ENCODE measurements around the gene SCNN1A. TPM values are rescaled to one million over a fixed set of nuclear protein-coding genes. Genes with fewer than 3 reads are reported as not detected.

SCNN1A gene
- total and polyA plus RNA-seq, 2 of the 13 experiments (the other 11 are each of a cell fraction or from before 2014, with no cell fraction given), result 1.5 to 14.6 TPM

GRCh38 chr12:6341417-6342139, 33.8 kb downstream of the SCNN1A start, which contains the start of gene TNFRSF1A (continued):
- TF ChIP-seq PAXIP1 (CRISPR knock-in tag; conservative IDR thresholded peaks at IDR 0.05), result peak; percentile 69
- no peak for TF ChIP-seq FUBP1 (CRISPR knock-in tag; IDR thresholded peaks at IDR 0.05; ENCODE audit: borderline replicate concordance)
- TF ChIP-seq DZIP1 (CRISPR knock-in tag; IDR thresholded peaks at IDR 0.05), result no peak
- TF ChIP-seq ZNF652 (CRISPR knock-in tag; IDR thresholded peaks at IDR 0.05; ENCODE audit: borderline replicate concordance, low read depth), result no peak
- no peak; the same call in 1 of the 2 replicates for TF ChIP-seq E2F1 (CRISPR knock-in tag; IDR thresholded peaks at IDR 0.05)
- TF ChIP-seq ZNF530 (CRISPR knock-in tag; IDR thresholded peaks at IDR 0.05; ENCODE audit: low read depth), result no peak
- no peak; the same call in 1 of the 2 replicates for TF ChIP-seq RAD21 (CRISPR knock-in tag; IDR thresholded peaks at IDR 0.05)
- TF ChIP-seq MTERF4 (CRISPR knock-in tag; IDR thresholded peaks at IDR 0.05), result peak; percentile 59; the same call in 1 of the 2 replicates
- TF ChIP-seq THAP8 (CRISPR knock-in tag; IDR thresholded peaks at IDR 0.05; ENCODE audit: borderline replicate concordance), result no peak
- no peak for TF ChIP-seq GABPA (IDR thresholded peaks at IDR 0.05; ENCODE audit: low read depth, low read length)
- peak; percentile 60 for TF ChIP-seq GABPA (CRISPR knock-in tag; IDR thresholded peaks at IDR 0.05; ENCODE audit: low read depth)
- TF ChIP-seq KDM3A (CRISPR knock-in tag; IDR thresholded peaks at IDR 0.05; ENCODE audit: low read depth), result 0 out of 2 replicates have a peak, but pooled peaks have one; percentile 60
- 0 out of 2 replicates have a peak, but pooled peaks have one; percentile 42 for TF ChIP-seq DNMT3B (CRISPR knock-in tag; conservative IDR thresholded peaks at IDR 0.05)
- no peak for TF ChIP-seq RARA (CRISPR knock-in tag; IDR thresholded peaks at IDR 0.05)

All from HepG2 (cell line).